G401 (cell line): ENCODE results near the gene S100A1. TPM values are rescaled to one million over a fixed set of nuclear protein-coding genes. Genes with fewer than 3 reads are reported as not detected.
A peak's percentile ranks its signal among the peaks of the same experiment; 100 is the strongest.
"Not testable (repeated sequence)": the region's sequence is repeated elsewhere in the genome, so short reads cannot be mapped to it uniquely, and the experiment has no call there.

Experiments used
- DNase-seq: peaks from one replicate; pipeline ENCODE4 v3.0.0-alpha.2; 2015; ENCODE audit warnings: low spot score
- in situ Hi-C: cut with HindIII; loops from 2 replicates; pipeline ENCODE4 v1.10.0; 2016; ENCODE audit warnings: low sequenced_read_pairs, mixed read lengths
- total RNA-seq: library from RNA; depleted of rRNA; stranded (reverse); fragments of >200 nt; shearing (Covaris generic); gene quantifications from 2 replicates; pipeline ENCODE4 v1.2.3, GENCODE V29; 2014; rRNA removed

S100A1 gene
- total RNA-seq, 1 experiment from 2014 or later = 132 TPM

DNA sequence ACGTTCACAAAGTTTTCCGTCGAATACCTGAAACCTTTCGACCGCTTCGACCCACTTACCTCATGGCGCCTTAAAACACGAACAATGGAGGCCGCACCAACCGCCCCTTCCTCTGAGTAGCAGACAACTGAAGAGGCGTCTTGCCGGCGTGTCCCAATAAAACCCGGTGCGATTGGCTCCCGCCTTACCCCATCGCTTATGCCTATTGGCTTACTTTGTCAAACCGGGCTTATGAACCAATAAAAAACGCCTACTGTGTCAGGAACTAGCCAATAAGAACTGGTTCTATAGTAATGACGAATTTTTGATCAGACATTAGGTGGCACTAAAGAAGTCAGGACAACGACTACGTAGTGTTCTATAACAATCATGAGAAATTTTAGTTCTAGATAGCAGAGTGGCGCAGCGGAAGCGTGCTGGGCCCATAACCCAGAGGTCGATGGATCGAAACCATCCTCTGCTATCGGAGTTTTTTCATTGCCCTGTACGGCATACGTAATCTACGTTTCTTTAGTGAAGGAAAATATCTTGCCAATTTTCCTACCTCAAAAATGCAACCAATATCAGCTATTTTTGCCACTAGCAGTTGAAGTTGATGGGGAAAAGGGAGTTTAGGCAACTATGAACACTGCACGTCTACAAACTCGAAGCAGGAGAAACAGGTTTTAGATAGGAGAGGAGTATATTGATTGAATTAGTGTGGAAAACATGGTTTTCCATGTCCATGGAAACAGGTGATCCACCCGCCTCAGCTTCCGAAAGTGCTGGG, 42.8 kb downstream of the S100A1 start, which contains the start of gene ILF2:
ILF2 (minus strand) TSS at position 135 of the 769 bp plus-strand sequence; CDS start at position 64, 71 bp downstream.
- DNase-seq = peak; percentile 99
- in situ Hi-C loops = no loop called here

GRCh38 chr1:153671628-153672353, 43.6 kb downstream of the S100A1 start:
- in situ Hi-C loops, DNase-seq: not testable (repeated sequence)

DNA sequence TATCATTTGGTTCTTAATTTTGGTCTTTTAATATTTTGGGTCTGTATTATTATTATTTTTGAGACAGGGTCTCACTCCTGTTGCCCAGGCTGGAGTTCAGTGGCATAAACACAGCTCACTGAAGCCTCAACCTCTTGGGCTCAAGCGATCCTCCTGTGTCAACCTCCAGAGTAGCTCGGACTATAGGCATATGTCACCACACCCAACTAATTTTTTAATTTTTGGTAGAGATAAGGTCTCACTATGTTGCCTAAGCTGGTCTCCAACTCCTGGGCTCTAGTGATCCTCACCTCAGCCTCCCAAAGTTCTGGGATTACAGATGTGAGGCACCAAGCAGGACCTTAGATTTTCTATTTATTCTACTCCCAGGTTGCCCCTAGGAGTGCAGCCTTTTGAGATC, 45.3 kb downstream of the S100A1 start:
- no peak for DNase-seq
- in situ Hi-C loops = no loop called here

DNA sequence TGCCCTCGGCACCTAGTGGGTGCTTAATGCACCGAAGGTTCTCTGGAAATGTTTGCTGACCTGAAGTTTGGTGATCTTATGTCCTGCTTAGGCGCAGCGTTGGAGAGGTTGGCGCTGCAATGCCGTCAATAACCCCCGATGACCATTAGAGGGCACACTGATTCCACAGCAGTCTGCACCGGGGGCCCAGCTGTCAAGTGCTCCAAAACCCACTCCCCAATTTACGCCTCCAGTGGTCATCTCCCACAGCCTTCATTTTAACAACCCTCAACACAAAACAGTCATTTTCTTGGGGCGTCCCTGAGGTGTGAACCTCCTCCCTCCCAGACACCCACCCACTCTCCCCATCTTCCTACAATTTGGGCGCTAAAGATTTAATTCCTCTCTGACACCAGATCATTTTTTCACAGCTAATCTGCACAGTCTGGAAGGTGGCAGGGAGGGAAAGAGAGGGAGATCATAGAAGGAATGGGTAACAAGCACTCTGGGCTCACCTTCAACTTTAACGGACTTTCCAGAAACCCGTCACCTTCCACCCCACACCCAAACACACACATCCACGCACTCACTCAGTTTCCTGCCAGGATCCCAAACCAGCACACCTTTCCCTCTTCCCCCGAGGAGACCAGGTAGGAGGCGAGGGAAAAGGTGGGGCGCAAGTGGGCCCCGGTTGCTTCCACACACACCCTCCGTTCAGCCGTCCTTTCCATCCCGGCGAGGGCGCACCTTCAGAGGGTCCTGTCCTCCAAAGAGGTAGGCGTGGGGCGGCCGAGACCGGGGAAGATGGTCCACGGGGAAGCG, 49.7 kb downstream of the S100A1 start:
- in situ Hi-C loops = no loop called here
- peak; percentile 68 for DNase-seq

- in situ Hi-C loops = no loop called here
- DNase-seq = peak; percentile 24
These were observed 50.5 kb downstream of the S100A1 start, which contains the start of gene NPR1 for GRCh38 chr1:153678519-153679336. NPR1 (plus strand) TSS chr1:153678688; CDS start chr1:153679109, 421 bp downstream.

GRCh38 chr1:153679337-153680119, 51.3 kb downstream of the S100A1 start:
- in situ Hi-C loops = loop anchor here (10.0 kb wide), 1 partner anchor 65 kb away; no protein-coding TSS in a partner anchor
- DNase-seq = no peak

- in situ Hi-C loops = loop anchor here (10.0 kb wide), 1 partner anchor 65 kb away; no protein-coding TSS in a partner anchor
- DNase-seq = no peak
These were observed 51.8 kb downstream of the S100A1 start for GRCh38 chr1:153680120-153680403.

Other genes starting within 250 kb of the S100A1 start
- not detected in 2 replicates for gene S100A8, start 237.4 kb upstream of the S100A1 start, total RNA-seq
- gene S100A7A, start 211.9 kb upstream of the S100A1 start, total RNA-seq = not detected in 2 replicates
- gene S100A7, start 167.8 kb upstream of the S100A1 start, total RNA-seq = not detected in 2 replicates
- 308 and 563 TPM in 2 replicates for gene S100A6, start 92.4 kb upstream of the S100A1 start, total RNA-seq
- 1.5 and 15.4 TPM in 2 replicates for gene S100A5, start 87.5 kb upstream of the S100A1 start, total RNA-seq
- gene S100A4, start 82.6 kb upstream of the S100A1 start, total RNA-seq = 452 and 453 TPM in 2 replicates
- 0.37 and 4.3 TPM in 2 replicates for gene S100A3, start 79.2 kb upstream of the S100A1 start, total RNA-seq
- gene S100A2, start 62.6 kb upstream of the S100A1 start, total RNA-seq = 10.6 and 10.8 TPM in 2 replicates
- 81.9 and 98.1 TPM in 2 replicates for gene S100A16, start 15.3 kb upstream of the S100A1 start, total RNA-seq
- 0.75 TPM in 1 of 2 replicates, not detected in the other for gene S100A14, start 12.1 kb upstream of the S100A1 start, total RNA-seq
- gene S100A13, start 929 bp upstream of the S100A1 start, total RNA-seq = 111 and 239 TPM in 2 replicates
- 42.5 and 66.4 TPM in 2 replicates for gene CHTOP, start 5.6 kb downstream of the S100A1 start, total RNA-seq
- gene SNAPIN, start 30.3 kb downstream of the S100A1 start, total RNA-seq = 49.8 and 58.2 TPM in 2 replicates
- 289 and 376 TPM in 2 replicates for gene ILF2, start 42.6 kb downstream of the S100A1 start, total RNA-seq
- gene NPR1, start 50.3 kb downstream of the S100A1 start, total RNA-seq = 0.12 TPM in 1 of 2 replicates, not detected in the other
- 20.7 and 21.1 TPM in 2 replicates for gene INTS3, start 99.6 kb downstream of the S100A1 start, total RNA-seq
- gene SLC27A3, start 147.0 kb downstream of the S100A1 start, total RNA-seq = 1.4 and 5.4 TPM in 2 replicates